HG03135 (cell line): ENCODE measurements around the gene GFRA4.

Source experiments
- ATAC-seq: cut with Tn5 transposase; IDR thresholded peaks from one replicate; pipeline ENCODE4 v1.9.1; 2021; ENCODE audit warnings: mild to moderate bottlenecking, moderate library complexity; ENCODE audit not compliant: unreplicated experiment

The GFRA4 gene

DNA sequence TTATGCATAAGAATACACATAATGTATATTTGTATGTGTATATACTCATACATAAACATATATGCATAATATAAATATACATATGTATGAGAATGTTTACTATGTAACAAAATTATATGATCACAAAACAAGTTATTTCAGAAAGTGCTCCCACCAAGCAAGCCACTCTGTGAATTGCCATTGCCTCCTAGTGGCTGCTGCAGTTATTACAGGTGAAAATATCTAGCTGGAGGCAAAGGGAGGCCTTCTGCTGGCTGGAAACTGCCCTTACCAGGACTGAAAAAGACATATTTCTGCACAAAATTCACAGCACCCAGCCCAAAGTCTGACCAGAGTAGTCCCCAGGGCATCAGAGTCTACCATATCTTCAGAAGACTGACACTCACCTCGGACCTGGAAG, 33.0 kb upstream of the GFRA4 start:
- no peak for ATAC-seq

DNA sequence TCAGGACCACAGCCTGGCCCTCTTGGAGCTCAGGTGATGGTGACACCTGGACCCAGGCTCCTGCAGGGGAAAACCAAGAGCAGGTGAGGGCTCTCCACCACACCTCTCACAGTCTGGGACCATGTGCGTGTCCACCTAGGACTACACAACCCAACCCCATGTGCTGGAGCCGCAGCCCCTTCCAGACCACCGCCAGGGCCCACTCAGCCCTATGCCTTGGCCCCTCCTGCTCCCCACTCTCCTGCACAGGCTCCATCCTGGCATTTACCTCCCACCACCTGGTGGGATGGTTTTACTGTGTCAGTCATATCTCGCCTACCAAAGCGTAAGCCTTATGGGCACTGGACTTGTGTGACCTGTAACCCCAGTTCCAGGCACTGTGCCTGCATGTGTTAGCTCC, 31.7 kb upstream of the GFRA4 start:
- no peak for ATAC-seq

DNA sequence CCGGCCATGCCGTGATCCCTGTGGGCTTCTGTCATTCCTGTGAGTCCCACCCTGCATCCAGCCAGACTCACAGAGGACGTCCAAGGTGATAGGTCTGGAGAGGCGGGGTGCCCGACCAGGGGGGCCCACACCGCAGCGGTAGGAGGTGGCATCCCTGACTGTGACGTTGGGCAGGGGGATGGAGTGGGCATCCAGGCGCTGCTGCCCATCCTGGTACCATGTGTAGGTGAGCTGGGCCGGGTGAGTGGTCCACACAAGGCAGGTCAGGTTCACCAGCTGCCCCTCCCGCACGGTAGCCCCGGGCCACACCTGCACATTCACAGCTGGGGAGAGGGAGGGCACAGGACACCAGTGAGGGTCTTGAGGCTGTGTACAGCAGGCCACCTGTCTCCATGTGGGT, 30.2 kb upstream of the GFRA4 start:
- no peak for ATAC-seq

DNA sequence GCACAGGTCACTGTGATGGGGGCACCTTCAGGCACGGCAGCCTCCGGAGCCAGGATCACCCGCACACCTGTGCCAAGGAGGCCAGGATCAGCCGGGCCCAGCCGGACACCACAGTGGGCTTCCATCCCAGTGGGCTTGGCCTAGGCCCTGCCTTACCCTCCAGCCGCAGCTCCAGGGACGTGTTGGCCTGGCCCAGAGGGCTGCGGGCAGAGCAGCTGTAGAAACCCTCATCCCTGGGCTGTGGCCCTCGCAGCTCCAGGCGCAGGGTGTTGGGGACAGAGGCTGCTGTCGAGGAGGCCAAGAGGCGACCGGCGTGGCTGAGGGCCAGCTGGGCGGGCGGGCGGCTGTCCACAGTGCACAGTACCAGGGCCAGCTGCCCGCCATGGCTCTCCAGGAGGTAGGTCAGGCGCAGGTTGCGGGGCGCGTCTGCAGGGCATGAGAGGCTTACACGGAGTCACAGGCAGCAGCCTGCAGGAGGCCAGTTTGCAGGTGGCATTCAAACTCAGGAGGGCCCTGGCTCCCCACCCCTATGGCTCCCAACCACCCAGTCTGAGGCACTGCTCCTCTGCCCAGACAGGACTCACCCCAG, 29.6 kb upstream of the GFRA4 start:
- no peak for ATAC-seq

DNA sequence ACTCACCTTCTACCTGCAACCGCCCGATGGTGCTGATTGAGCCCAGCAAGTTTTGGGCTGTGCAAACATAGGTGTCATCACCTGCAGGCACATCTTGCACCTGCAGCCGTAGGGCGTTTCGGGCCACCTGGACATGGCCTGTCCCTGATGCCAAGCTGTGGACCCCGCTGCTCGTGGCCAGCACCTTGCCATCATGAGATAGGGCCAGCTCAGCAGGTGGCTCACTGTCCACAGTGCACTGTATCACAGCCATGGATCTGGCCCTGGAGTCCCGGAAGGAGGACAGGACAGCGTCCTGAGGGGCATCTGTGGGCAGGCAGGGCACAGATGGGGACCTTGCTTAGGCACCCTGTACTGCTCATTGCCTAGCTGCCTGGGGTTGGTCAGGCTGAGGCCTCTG, 28.7 kb upstream of the GFRA4 start:
- no peak for ATAC-seq

DNA sequence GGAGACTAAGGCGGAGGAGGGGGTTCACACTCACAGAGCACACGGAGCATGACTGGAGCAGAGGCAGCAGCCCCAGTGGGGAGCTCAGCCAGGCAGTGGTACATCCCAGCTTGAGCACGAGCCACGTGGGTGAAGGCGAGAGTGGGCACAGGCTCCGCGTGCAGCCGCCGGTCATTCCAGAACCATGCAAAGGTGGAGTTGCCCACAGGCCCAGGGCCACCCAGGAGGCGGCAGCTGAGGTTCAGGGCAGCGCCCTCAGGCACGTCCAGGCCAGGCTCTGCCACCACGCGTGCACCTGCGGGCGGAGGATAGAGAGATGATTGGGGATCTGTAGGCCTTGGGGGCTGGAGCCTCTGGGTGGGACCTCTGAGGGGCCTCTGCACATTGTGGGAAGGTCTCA, 28.1 kb upstream of the GFRA4 start:
- ATAC-seq: no peak

DNA sequence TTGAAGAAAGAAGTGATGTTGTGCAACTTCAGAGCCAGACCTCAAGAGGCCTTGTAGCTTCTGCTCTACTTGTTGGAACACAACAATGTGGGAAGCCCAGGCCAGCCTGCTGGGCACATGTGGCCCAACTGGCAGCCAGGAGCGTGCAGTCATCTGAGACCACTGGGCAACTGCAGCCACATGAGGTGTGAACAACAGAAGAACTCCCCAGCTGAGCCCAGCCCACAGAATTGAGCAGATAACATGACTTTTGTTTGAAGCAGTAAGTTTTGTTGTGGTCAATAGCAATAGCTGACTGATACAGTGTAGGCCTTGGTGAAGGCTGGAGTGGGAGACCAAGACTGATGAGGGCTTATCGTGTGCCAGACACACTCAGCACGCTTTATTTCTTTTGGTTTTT, 27.2 kb upstream of the GFRA4 start:
- ATAC-seq: no peak

DNA sequence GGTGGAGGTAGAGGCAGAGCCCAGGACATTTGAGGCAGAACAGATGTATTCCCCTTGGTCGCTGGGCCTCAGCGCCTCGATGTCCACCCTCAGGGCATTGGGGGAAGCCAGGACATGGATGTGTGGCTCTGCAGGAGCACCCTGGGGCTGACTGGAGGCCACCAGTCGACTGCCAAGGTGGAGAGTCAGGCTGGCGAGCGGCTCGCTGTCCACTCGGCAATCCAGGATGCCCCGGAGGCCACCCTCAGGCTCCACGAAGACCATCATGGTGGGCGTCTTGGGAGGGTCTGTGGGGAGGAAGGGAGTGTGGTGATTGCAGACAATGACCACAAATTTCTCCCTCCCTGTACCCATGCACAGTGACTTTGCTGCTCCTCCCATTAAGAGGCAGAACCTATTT, 26.8 kb upstream of the GFRA4 start:
- ATAC-seq: no peak

DNA sequence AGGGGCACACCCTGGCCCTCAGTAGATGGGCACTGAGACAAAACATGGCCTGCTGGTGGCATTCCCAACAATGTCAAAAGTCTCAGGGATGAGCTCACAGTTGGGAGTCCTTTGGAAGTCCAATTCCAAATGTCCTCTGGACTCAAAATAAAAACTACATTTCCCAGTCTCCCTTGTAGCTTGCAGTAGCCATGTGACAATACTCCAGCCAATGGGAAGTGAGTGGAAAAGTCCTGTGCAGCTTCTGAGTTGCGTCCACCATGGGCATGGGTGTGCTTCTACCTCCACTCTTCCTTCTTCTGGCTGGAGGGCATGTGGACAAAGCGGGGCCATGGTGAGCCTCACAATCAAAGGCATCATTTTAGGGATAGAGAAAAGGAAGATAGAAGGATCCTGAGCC, 24.5 kb upstream of the GFRA4 start:
- no peak for ATAC-seq

DNA sequence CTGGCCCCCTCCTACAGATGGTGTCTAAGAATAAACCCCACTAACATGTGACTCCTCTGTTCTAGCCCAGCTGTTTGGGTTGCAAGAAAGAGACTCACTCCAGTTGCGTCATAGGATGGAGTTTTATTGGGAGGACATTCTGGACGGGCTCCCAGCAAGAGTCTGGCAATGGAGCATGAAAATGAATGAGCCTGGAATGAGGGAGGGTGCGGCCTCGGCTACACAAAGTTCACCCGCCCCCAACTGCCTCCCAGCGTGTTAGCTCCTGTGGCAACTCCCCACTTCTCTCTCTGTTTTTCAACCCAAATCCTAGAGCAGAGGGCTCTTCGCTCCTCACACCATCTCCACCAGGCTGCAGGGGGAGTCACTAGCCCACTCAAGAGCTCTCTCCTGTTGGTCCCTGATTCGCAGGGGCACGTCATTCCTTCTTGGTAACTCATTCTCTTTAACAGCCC, 23.7 kb upstream of the GFRA4 start:
- no peak for ATAC-seq

DNA sequence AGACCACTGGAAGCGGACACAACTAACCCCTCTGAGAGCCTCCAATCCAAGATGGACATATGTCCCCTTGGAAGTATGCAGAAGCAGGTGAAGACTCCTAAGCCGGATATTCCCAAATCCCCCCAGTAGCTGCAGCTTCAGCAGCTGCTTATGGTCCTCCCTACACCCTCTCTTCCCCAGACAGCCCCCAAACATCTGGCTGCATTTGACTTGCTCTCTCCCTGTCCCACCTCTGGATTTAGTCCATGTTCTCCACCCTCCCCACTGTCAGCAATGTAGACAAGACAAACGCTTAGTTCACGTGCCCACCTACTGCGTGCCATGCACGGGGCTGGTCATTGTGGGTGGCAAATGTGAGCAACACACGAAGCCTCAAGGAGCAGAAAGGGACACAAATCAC, 23.2 kb upstream of the GFRA4 start:
- ATAC-seq: no peak

DNA sequence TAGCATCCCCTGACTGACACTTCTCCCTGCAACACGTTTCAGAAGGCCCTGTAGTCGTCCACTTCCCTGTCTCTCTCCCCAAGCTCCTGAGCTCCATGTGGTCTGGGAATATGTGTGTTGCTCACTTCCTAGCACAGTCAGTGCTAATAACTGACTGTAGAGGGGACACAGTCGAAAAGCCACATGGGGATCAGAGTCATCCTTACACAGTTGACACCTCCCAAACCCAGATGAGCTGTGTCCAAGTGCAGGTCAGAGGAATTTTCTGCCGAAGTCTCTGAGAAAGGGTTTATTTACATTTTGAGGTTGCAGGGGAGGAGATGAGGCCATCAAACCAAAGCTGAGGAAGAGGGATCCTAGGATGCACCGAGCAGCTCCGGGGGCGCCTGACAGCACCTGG, 22.1 kb upstream of the GFRA4 start:
- no peak for ATAC-seq

DNA sequence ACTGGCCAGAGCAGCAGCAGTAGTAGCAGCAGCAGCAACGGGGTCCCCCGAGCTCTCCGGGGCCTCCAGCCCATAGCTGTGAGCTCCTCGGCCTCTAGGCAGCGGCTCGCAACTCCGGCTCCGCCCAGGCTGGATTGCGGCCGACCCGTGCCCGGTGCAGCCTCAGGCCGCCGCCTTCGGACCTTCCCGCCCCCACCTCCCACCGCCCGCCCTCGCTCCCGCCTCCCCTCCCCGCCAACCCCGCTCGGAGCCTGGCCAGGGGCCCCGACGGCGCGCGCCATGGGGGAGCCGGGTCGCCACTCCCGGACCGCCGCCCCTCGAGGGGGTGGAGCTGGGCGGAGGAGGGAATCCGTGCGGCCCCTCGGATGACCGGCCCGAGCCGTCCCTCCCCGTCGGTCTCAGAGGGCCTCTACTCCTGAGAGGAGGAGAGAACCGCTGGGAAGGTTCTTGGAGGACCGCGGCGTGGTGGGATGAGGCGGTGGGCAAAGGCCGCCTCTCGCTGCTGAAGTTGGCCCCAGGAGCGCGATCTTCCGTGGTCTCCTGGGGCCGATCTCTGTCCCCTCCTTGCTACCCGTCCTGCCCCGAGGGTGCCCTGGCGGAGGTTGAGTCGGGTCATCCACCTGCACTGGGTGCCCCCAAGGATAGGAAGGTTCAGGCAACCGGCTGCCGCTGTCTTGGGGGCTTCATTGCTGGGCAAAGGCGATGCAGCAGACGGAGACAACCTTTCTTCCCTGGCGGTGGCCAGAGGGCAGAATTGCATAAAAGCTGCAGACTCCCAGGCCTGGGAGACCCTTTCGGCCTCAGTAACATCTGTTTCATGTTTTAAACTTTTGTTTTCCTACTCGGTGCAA, 19.0 kb upstream of the GFRA4 start, which contains the start of gene ADAM33:
TSS of gene ADAM33 (minus strand) at position 80 of the 851 bp plus-strand sequence. CDS start at position 74, 6 bp downstream.
- ATAC-seq: no peak

DNA sequence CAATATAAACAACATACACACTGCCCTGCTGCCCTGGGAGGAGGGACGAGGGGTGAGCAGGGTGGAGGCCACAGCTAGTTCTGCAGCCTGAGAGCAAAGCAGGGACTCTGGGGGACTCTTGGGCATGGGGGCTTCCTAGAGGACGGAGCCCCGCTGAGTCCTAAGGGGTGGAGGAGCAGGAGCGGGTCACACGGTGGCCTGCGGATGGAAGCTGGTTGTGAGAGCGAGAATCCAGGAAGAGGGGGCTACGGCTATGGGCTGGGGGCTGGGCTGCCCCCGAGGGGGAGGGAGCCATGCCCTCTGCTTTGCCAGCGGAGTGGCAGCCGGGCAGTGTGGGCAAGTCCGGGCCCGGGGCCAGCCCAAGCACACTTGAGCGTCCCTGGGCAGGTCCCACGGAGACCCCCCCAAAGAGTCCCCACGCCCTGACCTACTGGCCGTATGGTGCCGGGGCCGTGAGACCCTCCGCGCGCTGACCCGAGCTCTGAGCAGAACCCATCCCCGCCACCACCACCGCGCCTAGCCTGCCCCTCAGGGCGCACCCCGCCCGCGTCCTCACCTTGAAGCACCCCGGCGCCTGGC, 18.2 kb upstream of the GFRA4 start:
- no peak for ATAC-seq

DNA sequence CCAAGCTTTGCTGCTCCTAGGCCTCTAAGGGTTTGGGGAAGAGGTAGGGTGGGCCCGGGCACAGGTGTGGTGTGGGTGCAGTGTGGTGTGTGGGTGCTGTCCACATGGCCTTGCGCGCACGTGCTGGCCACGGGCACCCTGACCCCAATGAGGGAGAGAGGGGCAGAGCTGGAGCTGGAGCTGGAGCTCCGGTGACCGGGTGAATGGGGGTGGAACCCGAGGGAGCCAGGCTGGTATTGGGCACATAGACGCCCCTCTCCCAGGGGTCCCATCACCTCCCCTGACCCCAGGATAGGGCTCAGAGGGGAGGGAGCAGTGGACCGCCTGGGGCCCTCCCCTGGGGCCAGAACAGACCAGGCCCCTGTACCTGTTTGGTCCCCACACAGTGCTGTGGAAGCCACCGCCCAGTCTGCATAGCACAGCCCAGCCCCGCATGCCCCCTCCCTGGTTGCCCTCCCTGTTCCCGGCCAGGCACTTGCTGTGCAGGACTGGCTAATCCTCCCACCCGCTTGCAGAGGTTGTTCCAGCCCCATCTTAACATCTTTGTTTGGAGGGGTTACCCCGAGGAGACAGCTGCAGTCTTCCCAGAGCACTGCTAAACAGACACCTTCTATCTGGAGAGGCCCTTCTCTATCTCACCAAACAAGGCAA, 17.6 kb upstream of the GFRA4 start:
- ATAC-seq: no peak

DNA sequence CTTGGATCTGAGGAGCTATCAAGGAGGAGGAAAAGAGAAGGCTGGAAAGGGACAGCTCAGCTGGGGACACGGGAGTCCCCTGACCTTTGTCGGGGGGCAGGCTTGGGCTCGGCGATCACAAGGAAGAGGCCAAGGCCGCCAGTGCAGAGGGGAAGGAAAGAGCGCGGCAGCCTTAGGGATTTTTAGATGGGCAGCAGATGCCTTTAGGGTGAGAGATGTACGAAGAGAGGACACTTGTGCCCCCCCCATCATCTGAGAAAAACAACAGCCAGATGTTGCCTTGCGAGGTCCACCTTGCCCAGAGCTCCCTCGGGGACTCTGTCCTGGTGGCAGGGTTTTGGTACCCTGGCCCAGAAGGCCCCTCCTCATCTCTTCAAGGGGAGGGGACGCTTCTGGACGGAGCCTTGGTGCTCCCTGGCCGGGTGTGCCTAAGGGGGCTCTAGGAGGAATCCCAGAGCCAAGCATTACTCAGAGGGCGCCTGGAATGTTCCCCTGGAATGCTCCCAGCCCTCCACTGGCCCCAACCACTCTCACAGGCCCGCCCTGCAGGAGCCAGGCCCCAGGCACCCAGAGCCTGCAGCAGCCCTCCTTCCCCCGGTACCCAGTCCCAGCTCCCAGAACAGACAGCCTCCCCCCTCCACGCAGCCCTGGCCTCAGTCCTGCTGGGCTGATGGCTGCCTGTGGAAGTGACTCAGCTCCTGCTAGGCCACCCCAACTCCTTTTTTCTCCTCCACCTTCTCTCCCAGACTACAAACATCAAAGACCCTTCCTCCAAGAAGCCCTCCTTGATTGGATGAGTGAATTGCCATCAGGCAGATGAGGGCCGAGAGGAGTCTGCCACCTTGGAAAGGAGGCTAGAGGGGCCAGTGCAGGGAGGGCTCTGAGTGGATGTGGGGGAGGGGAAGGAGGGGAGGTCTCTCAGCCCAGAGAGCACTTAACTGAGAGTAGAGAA, 16.8 kb upstream of the GFRA4 start:
- no peak for ATAC-seq

DNA sequence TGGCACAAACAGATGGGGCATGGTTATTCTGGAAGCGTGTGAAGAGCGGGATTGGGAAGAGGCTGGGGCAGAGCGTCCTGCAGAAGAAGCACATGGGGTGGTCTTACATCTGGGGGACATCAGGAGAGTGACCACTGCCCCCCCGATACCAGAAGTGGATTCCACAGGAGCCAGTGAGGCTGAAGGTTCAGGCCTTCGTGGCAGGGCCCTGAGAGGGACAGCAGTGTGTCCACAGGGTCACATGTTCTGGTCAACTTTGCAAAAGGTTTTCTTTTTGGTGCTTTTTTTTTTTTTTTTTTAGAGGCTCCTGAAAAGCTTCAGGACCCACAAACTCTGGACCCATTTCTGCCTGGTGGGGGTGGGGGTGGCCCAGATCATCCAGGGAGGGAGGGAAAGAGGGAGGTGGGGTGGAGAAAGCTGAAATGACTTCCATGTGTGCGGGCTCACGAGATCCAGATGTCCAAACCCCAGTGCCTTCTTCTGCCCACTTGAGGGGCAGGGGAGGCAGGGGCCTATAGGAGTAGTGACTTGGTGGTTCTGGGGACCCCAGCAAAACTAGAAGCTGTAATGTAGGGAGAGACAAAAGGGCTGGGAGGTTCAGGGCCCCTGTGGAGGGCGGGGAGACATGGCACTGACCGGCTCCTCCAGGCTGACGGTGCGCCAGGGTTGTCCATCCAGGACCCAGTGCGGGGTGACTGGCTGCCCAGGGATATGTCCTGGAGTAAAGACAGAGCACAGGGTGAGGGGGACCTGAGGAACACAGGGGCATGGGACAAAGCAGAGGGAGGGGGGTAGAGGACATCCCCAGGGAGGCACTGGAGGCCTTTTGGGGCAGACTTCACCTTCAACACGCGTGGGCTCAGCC, 15.9 kb upstream of the GFRA4 start:
- ATAC-seq: no peak

DNA sequence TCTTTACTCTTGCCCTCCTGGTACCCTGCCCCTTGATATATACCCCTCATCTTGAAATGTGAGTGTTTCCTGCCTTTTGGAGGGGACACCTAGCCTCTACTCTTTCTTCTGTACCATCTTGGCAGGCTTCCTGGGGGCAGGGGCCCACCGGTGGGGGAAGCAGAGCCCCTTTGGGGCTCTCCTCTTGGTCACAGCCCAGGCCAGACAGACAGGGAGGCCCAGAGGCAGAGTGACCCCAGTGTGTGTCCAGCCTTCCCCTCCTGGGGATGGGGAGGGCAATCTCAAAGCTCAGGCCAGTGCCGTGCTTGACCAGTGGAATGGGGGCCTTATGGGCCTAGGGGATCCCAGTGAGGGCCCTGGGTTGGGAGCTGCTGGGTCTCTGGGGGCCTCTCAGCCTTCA, 15.0 kb upstream of the GFRA4 start:
- no peak for ATAC-seq

DNA sequence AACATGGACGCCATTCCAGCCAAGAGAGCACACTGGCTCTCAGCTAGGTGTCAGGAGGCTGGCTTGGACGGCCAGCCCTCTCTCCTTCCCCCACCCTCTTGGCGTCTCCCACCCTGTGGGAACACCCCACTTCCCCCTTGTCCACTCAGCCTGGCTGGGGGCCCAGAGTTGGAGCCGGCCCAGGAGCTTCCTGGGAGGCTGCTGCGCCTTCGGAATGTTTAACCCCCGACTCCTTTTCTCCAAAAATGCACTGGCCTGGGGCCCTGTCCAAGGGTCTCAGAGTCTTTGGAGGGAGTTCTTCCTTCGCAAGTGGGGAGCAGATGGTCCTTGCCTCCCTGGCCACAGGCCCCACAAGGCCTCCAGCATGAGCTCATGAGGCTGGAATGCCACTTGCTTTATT, 14.5 kb upstream of the GFRA4 start:
- ATAC-seq: no peak
